ENCODE data around the gene PSMB5. TPM values are rescaled to one million over a fixed set of nuclear protein-coding genes. Genes with fewer than 3 reads are reported as not detected.

PSMB5 gene
- total and polyA plus RNA-seq, 2 of the 13 experiments (the other 11 are each of a cell fraction or from before 2014, with no cell fraction given) = 705 to 871 TPM

- ATAC-seq (no peak; the same call in 2 of the 3 replicates), FAIRE-seq (peak; percentile 15), DNase-seq (ENCODE audit: low spot score) (peak; percentile 87)
- H3K4me2 ChIP-seq (ENCODE audit: low read depth, low read length) = no peak overlapping the region
- peaks cover 0 to 2% of the 10 kb centered on the region in 2 experiments; a peak in 1 of 5 replicates for H3K27me3 ChIP-seq (ENCODE audit: control insufficient read depth in 1 of 2, insufficient read depth in 2 of 2, low read length in 2 of 2)
- no peak overlapping the region for H3K4me3 ChIP-seq (replicated peaks in 1 of 3; ENCODE audit: insufficient read depth in 1 of 3, low read depth in 2 of 3, low read length in 3 of 3)
- peaks cover 12% of the 10 kb centered on the region for H3K4me1 ChIP-seq (ENCODE audit: insufficient read depth, low read length)
- POLR2A ChIA-PET = interaction anchor here (0.6 to 6.2 kb wide), 11 partner anchors 9 to 133 kb away, joined by 3 to 70 read pairs (median 10); partner anchors contain the start of genes ACIN1, AJUBA, C14orf119 and PRMT5
- H2AFZ ChIP-seq (ENCODE audit: low read length) = no peak overlapping the region
- no peak overlapping the region for H3K27ac ChIP-seq (ENCODE audit: extremely low read length, insufficient read depth, low read length)
- intact Hi-C loops (cut with micrococcal nuclease; ENCODE audit: unreplicated experiment) (no loop called here), in situ Hi-C loops (cut with HindIII; ENCODE audit: extremely low pct_ligation_motif_present, low pct_unique_long_range_greater_than_20kb) (no loop called here)
- peaks cover 13% of the 10 kb centered on the region; the same call in 1 of the 2 replicates for H4K20me1 ChIP-seq (ENCODE audit: insufficient read depth, low read length)
- no TSS peak for BruUV-seq (replicated peaks)
- peaks cover 62 to 75% of the 10 kb centered on the region in 2 experiments for H3K36me3 ChIP-seq (replicated peaks in 1 of 2; ENCODE audit: control insufficient read depth in 1 of 2, insufficient read depth in 2 of 2, low read length in 2 of 2)
- peaks cover 8% of the 10 kb centered on the region for H3K79me2 ChIP-seq (ENCODE audit: insufficient read depth, low read length)
- no peak overlapping the region for H3K9ac ChIP-seq (ENCODE audit: insufficient read depth, low read depth, low read length)
- 81% methylated on average over 4 of the region's 4 CpGs for WGBS (ENCODE audit: low lambda C conversion rate)
- CTCF ChIA-PET (ENCODE audit: low intra/inter-chr PET ratio, low total read pairs) = interaction anchor here (1.5 kb wide), 1 partner anchor 75 kb away, joined by 4 read pairs; no protein-coding TSS in a partner anchor
- H3K9me3 ChIP-seq (ENCODE audit: low read length) = no peaks in the 10 kb centered on the region
- TF ChIP-seq CBX2 (IDR thresholded peaks at IDR 0.05; ENCODE audit: low read depth, low read length) (no peak), CBX2 (CRISPR knock-in tag; IDR thresholded peaks at IDR 0.05; ENCODE audit: low read depth) (no peak), ZNF513 (CRISPR knock-in tag; conservative IDR thresholded peaks at IDR 0.05) (no peak), NR2F1 (CRISPR knock-in tag; IDR thresholded peaks at IDR 0.05) (0 out of 4 replicates have a peak, but pooled peaks of 1 of the 2 experiments have one; percentile 26), RBM22 (optimal IDR thresholded peaks at IDR 0.05; ENCODE audit: low read length) (peak; percentile 91), JUND (CRISPR knock-in tag; IDR thresholded peaks at IDR 0.05) (0 out of 2 replicates have a peak, but pooled peaks have one; percentile 27), ZNF556 (CRISPR knock-in tag; IDR thresholded peaks at IDR 0.05; ENCODE audit: borderline replicate concordance) (0 out of 2 replicates have a peak, but pooled peaks have one; percentile 52), ZNF564 (CRISPR knock-in tag; IDR thresholded peaks at IDR 0.05) (no peak), ZFP1 (CRISPR knock-in tag; IDR thresholded peaks at IDR 0.05) (no peak), FOXO4 (CRISPR knock-in tag; conservative IDR thresholded peaks at IDR 0.05) (0 out of 2 replicates have a peak, but pooled peaks have one; percentile 76), DMTF1 (CRISPR knock-in tag; IDR thresholded peaks at IDR 0.05) (no peak), FOSL1 (CRISPR knock-in tag; IDR thresholded peaks at IDR 0.05; ENCODE audit: borderline replicate concordance) (0 out of 2 replicates have a peak, but pooled peaks have one; percentile 32), RFXAP (CRISPR knock-in tag; IDR thresholded peaks at IDR 0.05; ENCODE audit: borderline replicate concordance) (no peak), HNF4A (CRISPR knock-in tag; IDR thresholded peaks at IDR 0.05) (no peak), ATRX (CRISPR knock-in tag; IDR thresholded peaks at IDR 0.05; ENCODE audit: borderline replicate concordance) (no peak), SSRP1 (CRISPR knock-in tag; IDR thresholded peaks at IDR 0.05) (0 out of 2 replicates have a peak, but pooled peaks have one; percentile 21), PHF8 (CRISPR knock-in tag; IDR thresholded peaks at IDR 0.05) (no peak), ATF7-NPFF (CRISPR knock-in tag; IDR thresholded peaks at IDR 0.05; ENCODE audit: low read depth) (0 out of 2 replicates have a peak, but pooled peaks have one; percentile 30)
Measured at GRCh38 chr14:23062002-23062401, 27.3 kb upstream of the PSMB5 start.
